SK-N-SH (cell line): ENCODE measurements around the gene PLD4. TPM values are rescaled to one million over a fixed set of nuclear protein-coding genes. Genes with fewer than 3 reads are reported as not detected.
"Not testable (repeated sequence)": the region's sequence is repeated elsewhere in the genome, so short reads cannot be mapped to it uniquely, and the experiment has no call there.

Source experiments
- CTCF ChIA-PET: fragments of 300-600, 350-600 bp; formaldehyde crosslinking; extraction: SDS; loops from one replicate; lab custom pipeline; 2021; lab: Yijun Ruan, JAX
- POLR2A ChIA-PET: fragments of 350-600 bp; sonication (Branson Sonifier 250); formaldehyde crosslinking; extraction: SDS; loops from one replicate; lab custom pipeline; 2020; ENCODE audit warnings: antibody characterized with exemption, inconsistent platforms; lab: Yijun Ruan, JAX
- DNase-seq: peaks from one replicate; pipeline ENCODE4 v3.0.0; 2012
- H2AFZ ChIP-seq: fragments of 200-600 bp; sonication (generic); 2 replicates; pipeline ENCODE4 v1.8.1; 2016; ENCODE audit warnings: antibody characterized with exemption, mild to moderate bottlenecking, low read depth
- H3F3A ChIP-seq: fragments of 200-600 bp; sonication (generic); replicated peaks from 2 replicates; pipeline ENCODE3; 2016; ENCODE audit warnings: antibody characterized with exemption, mild to moderate bottlenecking; ENCODE audit not compliant: insufficient read depth
- H3K27ac ChIP-seq, 2 experiments: fragments of 200-500 bp in 1 of 2; fragments of 200-600 bp in 1 of 2; sonication (Bioruptor generic) in 1 of 2; sonication (generic), shearing (Covaris generic) in 1 of 2; 2 replicates each; pipeline versions ENCODE4 v1.5.1 to v1.6.1; 2014 to 2016; ENCODE audit warnings: low read depth in 2 of 2, inconsistent platforms in 1 of 2, low read length in 1 of 2, mild to moderate bottlenecking in 1 of 2, mixed read lengths in 1 of 2
- H3K27me3 ChIP-seq: fragments of 200-600 bp; sonication (generic), shearing (Covaris generic); 2 replicates; pipeline ENCODE4 v1.6.1; 2016; ENCODE audit warnings: mixed run types; ENCODE audit not compliant: insufficient read depth
- H3K36me3 ChIP-seq, 2 experiments: fragments of 200-500 bp in 1 of 2; fragments of 200-600 bp in 1 of 2; sonication (Bioruptor generic) in 1 of 2; sonication (generic) in 1 of 2; replicated peaks in 1 of 2; 2 replicates each; pipeline versions ENCODE3 to v1.5.1; 2014 to 2016; ENCODE audit warnings: low read length in 1 of 2, mild to moderate bottlenecking in 1 of 2; ENCODE audit not compliant: insufficient read depth in 2 of 2, control insufficient read depth in 1 of 2
- H3K4me1 ChIP-seq, 2 experiments: fragments of 200-500 bp in 1 of 2; fragments of 200-600 bp in 1 of 2; sonication (Bioruptor generic) in 1 of 2; sonication (generic), shearing (Covaris generic) in 1 of 2; 2 replicates each; pipeline versions ENCODE4 v1.5.1 to v1.6.1; 2014 to 2016; ENCODE audit warnings: low read depth in 1 of 2, low read length in 1 of 2, mixed run types in 1 of 2; ENCODE audit not compliant: insufficient read depth in 2 of 2, control insufficient read depth in 1 of 2
- H3K4me2 ChIP-seq: fragments of 200-600 bp; sonication (generic), shearing (Covaris generic); 2 replicates; pipeline ENCODE4 v1.6.1; 2017; ENCODE audit warnings: mixed run types
- H3K4me3 ChIP-seq, 2 experiments: fragments of 200-500 bp in 1 of 2; fragments of 200-600 bp in 1 of 2; sonication (Bioruptor generic) in 1 of 2; sonication (generic), shearing (Covaris generic) in 1 of 2; 2 replicates each; pipeline versions ENCODE4 v1.5.1 to v1.8.1; 2014 to 2016; ENCODE audit warnings: low read depth in 2 of 2, inconsistent platforms in 1 of 2, low read length in 1 of 2, mild to moderate bottlenecking in 1 of 2, mixed read lengths in 1 of 2, moderate library complexity in 1 of 2
- H3K79me2 ChIP-seq: fragments of 200-600 bp; sonication (generic); 2 replicates; pipeline ENCODE4 v1.8.1; 2017; ENCODE audit warnings: mild to moderate bottlenecking; ENCODE audit not compliant: insufficient read depth
- H3K9ac ChIP-seq: fragments of 200-600 bp; sonication (generic); 2 replicates; pipeline ENCODE4 v1.6.1; 2017; ENCODE audit warnings: mixed run types
- H3K9me2 ChIP-seq: fragments of 200-600 bp; sonication (generic); 2 replicates; pipeline ENCODE4 v1.6.1; 2017; ENCODE audit warnings: mixed run types
- H3K9me3 ChIP-seq: fragments of 200-600 bp; sonication (generic); 2 replicates; pipeline ENCODE4 v1.6.1; 2017; ENCODE audit warnings: mixed run types, mild to moderate bottlenecking, moderate library complexity
- H4K20me1 ChIP-seq: fragments of 200-600 bp; sonication (generic); 2 replicates; pipeline ENCODE4 v1.6.1; 2017; ENCODE audit warnings: mild to moderate bottlenecking, mixed run types; ENCODE audit not compliant: insufficient read depth
- EZH2phosphoT487 ChIP-seq: fragments of 200-600 bp; sonication (generic); IDR thresholded peaks from 2 replicates; pipeline ENCODE4 v1.6.1; 2017; ENCODE audit warnings: low read depth, mixed run types, mild to moderate bottlenecking, antibody characterized with exemption, moderate library complexity, borderline replicate concordance
- FOSL2 ChIP-seq: IDR thresholded peaks from 2 replicates; pipeline ENCODE4 v1.4.0; 2012; ENCODE audit warnings: low read depth, mild to moderate bottlenecking, moderate library complexity, borderline replicate concordance
- FOXM1 ChIP-seq: IDR thresholded peaks from 2 replicates; pipeline ENCODE4 v1.4.0; 2012; ENCODE audit warnings: low read depth, mild to moderate bottlenecking
- MEF2A ChIP-seq: IDR thresholded peaks from 2 replicates; pipeline ENCODE4 v1.4.0; 2012; ENCODE audit warnings: low read depth, borderline replicate concordance
- NRF1 ChIP-seq: IDR thresholded peaks from 2 replicates; pipeline ENCODE4 v1.6.1; 2012; ENCODE audit warnings: low read depth, mild to moderate bottlenecking, low read length
- POLR2AphosphoS5 ChIP-seq: IDR thresholded peaks from 2 replicates; pipeline ENCODE4 v1.6.1; 2012; ENCODE audit warnings: low read depth, low read length
- RCOR1 ChIP-seq: fragments of 150-350 bp; IDR thresholded peaks from 2 replicates; pipeline ENCODE4 v1.6.1; 2017; ENCODE audit warnings: antibody characterized with exemption, low read length
- RXRA ChIP-seq: IDR thresholded peaks from 2 replicates; pipeline ENCODE4 v1.4.0; 2012; ENCODE audit warnings: low read depth, mild to moderate bottlenecking, borderline replicate concordance
- SMC3 ChIP-seq: IDR thresholded peaks from 2 replicates; pipeline ENCODE4 v1.6.1; 2012; ENCODE audit warnings: low read depth, low read length, improper control_type of control experiment
- WGBS: methylation state at CpG from one replicate; pipeline ENCODE4 v1.1.6; 2017; ENCODE audit warnings: low lambda C conversion rate; 5-methylcytosine and 5-hydroxymethylcytosine counted together
- polyA plus RNA-seq, 3 experiments: library from polyadenylated mRNA; depleted of rRNA; stranded (reverse); fragments of >200 nt; gene quantifications; 2 replicates each; pipeline ENCODE4 v1.2.3, GENCODE V29; 2012
- TF ChIP-seq, protein P1 (sequence below): fragments of 150-350 bp; IDR thresholded peaks from 2 replicates; pipeline ENCODE4 v1.6.1; 2017; ENCODE audit warnings: antibody characterized with exemption, low read length, low read depth, borderline replicate concordance
- TF ChIP-seq, protein P2 (sequence below): IDR thresholded peaks from 2 replicates; pipeline ENCODE4 v1.4.0; 2012; ENCODE audit warnings: low read depth, borderline replicate concordance
- TF ChIP-seq, protein P3 (sequence below): fragments of 200-600 bp; sonication (generic); IDR thresholded peaks from 2 replicates; pipeline ENCODE4 v1.6.1; 2017; ENCODE audit warnings: antibody characterized with exemption, mild to moderate bottlenecking, moderate library complexity
- TF ChIP-seq, protein P4 (sequence below): IDR thresholded peaks from 2 replicates; pipeline ENCODE4 v1.6.1; 2012; ENCODE audit warnings: mild to moderate bottlenecking, low read depth, low read length, moderate library complexity

The PLD4 gene
- polyA plus RNA-seq, 1 of the 3 experiments (the other 2 are of a cell fraction), result 0.02 TPM

DNA sequence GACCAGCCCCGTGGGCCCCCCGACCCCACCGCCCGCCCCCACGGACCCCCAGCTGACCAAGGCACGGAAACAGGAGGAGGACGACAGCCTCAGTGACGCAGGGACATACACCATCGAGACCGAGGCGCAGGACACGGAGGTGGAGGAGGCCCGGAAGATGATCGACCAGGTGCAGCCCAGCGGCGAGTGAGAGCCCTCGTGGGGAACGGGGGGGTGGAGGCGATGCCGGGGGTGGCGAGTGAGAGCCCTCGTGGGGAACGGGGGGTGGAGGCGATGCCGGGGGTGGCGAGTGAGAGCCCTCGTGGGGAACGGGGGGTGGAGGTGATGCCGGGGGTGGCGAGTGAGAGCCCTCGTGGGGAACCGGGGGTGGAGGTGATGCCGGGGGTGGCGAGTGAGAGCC lies 40.3 kb upstream of the PLD4 start:
- H4K20me1 ChIP-seq, H3K9me2 ChIP-seq, H3K4me2 ChIP-seq, H3K27ac ChIP-seq, H3K27me3 ChIP-seq, H2AFZ ChIP-seq, H3F3A ChIP-seq, H3K79me2 ChIP-seq, POLR2A ChIA-PET, H3K4me3 ChIP-seq, H3K9me3 ChIP-seq, H3K9ac ChIP-seq, DNase-seq: not testable (repeated sequence)
- Histone ChIP-seq H3K36me3 (peaks cover 0 to 30% of the 10 kb centered on the region in 2 experiments), H3K4me1 (peaks cover 0 to 27% of the 10 kb centered on the region in 2 experiments; a peak in 1 of 4 replicates)
- 92% methylated on average over 31 of the region's 34 CpGs for WGBS
- CTCF ChIA-PET, result interaction anchor here (2.0 kb wide), 1 partner anchor 11 kb away, joined by 14 read pairs; no protein-coding TSS in a partner anchor

DNA sequence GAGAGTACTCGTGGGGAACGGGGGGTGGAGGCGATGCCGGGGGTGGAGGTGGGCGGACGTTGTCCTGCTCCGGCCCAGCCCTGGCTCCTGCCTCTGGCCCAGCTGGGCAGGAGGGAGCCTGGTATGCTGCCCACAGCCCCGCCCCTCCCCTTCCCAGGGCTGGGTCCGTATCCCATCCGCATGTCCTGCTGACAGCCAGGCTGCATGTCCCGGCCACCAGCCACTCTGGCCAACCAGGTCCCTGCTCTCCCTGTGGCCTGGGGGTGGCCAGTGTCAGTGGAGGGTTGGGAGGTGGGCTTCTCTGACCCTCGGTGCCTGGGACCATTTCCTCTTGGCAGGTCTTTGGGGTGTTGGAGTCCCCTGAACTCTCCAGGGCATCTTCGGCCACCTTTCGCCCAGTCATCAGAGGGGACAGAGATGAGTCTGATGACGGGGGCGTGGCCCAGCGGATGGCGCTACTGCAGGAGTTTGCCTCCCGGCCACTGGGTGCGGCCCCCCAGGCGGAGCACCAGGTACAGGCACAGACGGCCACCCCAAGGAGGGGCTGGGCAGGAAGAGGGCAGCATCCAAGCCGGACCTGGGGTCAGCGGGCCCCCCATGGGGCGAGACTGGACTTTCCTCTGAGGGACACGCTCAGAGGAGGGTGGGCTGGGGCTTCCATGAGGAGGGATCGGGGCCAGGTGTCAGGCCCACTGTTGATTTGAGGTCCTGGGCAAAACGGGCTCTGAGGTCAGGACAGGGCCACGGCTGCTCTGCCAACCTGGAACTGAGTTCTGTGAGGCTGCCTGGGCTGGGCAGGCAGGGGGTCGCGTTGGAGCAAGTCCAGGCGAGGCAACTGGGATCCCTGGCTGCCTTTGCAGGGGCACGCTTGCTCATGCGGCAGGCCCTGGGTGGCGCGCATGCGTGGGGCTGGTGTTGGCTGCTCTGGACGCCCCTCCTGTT lies 39.4 kb upstream of the PLD4 start:
- Histone ChIP-seq H3K27me3 (no peaks in the 10 kb centered on the region), H3K9me2 (no peaks in the 10 kb centered on the region), H3K27ac (no peak overlapping the region), H3K4me1 (peaks cover 0 to 27% of the 10 kb centered on the region in 2 experiments; a peak in 1 of 4 replicates), H3K4me3 (no peak overlapping the region), H3K9me3 (no peaks in the 10 kb centered on the region), H4K20me1 (0 out of 2 replicates have a peak, but pooled peaks cover 3% of the 10 kb centered on the region), H3F3A (no peaks in the 10 kb centered on the region), H3K4me2 (no peak overlapping the region), H3K9ac (no peak overlapping the region), H3K79me2 (no peaks in the 10 kb centered on the region), H2AFZ (no peak overlapping the region), H3K36me3 (peaks cover 0 to 27% of the 10 kb centered on the region in 2 experiments)
- DNase-seq, result no peak
- TF ChIP-seq FOXM1 (no peak), MEF2A (no peak), RCOR1 (no peak), NRF1 (no peak), SMC3 (no peak), RXRA (no peak), POLR2AphosphoS5 (no peak), EZH2phosphoT487 (no peak), FOSL2 (no peak)
- TF ChIP-seq, protein P1, sequence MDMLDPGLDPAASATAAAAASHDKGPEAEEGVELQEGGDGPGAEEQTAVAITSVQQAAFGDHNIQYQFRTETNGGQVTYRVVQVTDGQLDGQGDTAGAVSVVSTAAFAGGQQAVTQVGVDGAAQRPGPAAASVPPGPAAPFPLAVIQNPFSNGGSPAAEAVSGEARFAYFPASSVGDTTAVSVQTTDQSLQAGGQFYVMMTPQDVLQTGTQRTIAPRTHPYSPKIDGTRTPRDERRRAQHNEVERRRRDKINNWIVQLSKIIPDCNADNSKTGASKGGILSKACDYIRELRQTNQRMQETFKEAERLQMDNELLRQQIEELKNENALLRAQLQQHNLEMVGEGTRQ, result no peak
- TF ChIP-seq, protein P2, sequence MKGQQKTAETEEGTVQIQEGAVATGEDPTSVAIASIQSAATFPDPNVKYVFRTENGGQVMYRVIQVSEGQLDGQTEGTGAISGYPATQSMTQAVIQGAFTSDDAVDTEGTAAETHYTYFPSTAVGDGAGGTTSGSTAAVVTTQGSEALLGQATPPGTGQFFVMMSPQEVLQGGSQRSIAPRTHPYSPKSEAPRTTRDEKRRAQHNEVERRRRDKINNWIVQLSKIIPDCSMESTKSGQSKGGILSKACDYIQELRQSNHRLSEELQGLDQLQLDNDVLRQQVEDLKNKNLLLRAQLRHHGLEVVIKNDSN, result no peak
- TF ChIP-seq, protein P3, sequence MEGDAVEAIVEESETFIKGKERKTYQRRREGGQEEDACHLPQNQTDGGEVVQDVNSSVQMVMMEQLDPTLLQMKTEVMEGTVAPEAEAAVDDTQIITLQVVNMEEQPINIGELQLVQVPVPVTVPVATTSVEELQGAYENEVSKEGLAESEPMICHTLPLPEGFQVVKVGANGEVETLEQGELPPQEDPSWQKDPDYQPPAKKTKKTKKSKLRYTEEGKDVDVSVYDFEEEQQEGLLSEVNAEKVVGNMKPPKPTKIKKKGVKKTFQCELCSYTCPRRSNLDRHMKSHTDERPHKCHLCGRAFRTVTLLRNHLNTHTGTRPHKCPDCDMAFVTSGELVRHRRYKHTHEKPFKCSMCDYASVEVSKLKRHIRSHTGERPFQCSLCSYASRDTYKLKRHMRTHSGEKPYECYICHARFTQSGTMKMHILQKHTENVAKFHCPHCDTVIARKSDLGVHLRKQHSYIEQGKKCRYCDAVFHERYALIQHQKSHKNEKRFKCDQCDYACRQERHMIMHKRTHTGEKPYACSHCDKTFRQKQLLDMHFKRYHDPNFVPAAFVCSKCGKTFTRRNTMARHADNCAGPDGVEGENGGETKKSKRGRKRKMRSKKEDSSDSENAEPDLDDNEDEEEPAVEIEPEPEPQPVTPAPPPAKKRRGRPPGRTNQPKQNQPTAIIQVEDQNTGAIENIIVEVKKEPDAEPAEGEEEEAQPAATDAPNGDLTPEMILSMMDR, result no peak
- TF ChIP-seq, protein P4, sequence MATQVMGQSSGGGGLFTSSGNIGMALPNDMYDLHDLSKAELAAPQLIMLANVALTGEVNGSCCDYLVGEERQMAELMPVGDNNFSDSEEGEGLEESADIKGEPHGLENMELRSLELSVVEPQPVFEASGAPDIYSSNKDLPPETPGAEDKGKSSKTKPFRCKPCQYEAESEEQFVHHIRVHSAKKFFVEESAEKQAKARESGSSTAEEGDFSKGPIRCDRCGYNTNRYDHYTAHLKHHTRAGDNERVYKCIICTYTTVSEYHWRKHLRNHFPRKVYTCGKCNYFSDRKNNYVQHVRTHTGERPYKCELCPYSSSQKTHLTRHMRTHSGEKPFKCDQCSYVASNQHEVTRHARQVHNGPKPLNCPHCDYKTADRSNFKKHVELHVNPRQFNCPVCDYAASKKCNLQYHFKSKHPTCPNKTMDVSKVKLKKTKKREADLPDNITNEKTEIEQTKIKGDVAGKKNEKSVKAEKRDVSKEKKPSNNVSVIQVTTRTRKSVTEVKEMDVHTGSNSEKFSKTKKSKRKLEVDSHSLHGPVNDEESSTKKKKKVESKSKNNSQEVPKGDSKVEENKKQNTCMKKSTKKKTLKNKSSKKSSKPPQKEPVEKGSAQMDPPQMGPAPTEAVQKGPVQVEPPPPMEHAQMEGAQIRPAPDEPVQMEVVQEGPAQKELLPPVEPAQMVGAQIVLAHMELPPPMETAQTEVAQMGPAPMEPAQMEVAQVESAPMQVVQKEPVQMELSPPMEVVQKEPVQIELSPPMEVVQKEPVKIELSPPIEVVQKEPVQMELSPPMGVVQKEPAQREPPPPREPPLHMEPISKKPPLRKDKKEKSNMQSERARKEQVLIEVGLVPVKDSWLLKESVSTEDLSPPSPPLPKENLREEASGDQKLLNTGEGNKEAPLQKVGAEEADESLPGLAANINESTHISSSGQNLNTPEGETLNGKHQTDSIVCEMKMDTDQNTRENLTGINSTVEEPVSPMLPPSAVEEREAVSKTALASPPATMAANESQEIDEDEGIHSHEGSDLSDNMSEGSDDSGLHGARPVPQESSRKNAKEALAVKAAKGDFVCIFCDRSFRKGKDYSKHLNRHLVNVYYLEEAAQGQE, result no peak
- 94% methylated on average over 28 of the region's 38 CpGs for WGBS
- ChIA-PET POLR2A (no interaction called here), CTCF (no interaction called here)
